M059J (cell line): ENCODE data around the gene MAML3. TPM values are rescaled to one million over a fixed set of nuclear protein-coding genes. Genes with fewer than 3 reads are reported as not detected.

Experiments
- DNase-seq: peaks from one replicate; pipeline ENCODE4 v3.0.0-alpha.2; 2012; ENCODE audit warnings: low read depth
- total RNA-seq: library from RNA; depleted of rRNA; stranded (reverse); fragments of >200 nt; shearing (Covaris generic); gene quantifications from 2 replicates; pipeline ENCODE4 v1.2.3, GENCODE V29; 2014

The MAML3 gene
- total RNA-seq, 1 experiment from 2014 or later, result 1.6 TPM

GRCh38 chr4:140099983-140100382 lies 54.0 kb downstream of the MAML3 start:
- DNase-seq, result peak; percentile 43

- DNase-seq, result peak; percentile 73
These were observed 55.4 kb downstream of the MAML3 start for GRCh38 chr4:140098455-140099160.

- DNase-seq, result no peak
These were observed 56.4 kb downstream of the MAML3 start for GRCh38 chr4:140097572-140097971.

GRCh38 chr4:140096921-140097320 lies 57.1 kb downstream of the MAML3 start:
- DNase-seq, result no peak

- DNase-seq, result no peak
These were observed 57.5 kb downstream of the MAML3 start for GRCh38 chr4:140096483-140096861.

- peak; percentile 96 for DNase-seq
These were observed 58.1 kb downstream of the MAML3 start for GRCh38 chr4:140095694-140096482.

- DNase-seq, result peak; percentile 85
These were observed 59.3 kb downstream of the MAML3 start for GRCh38 chr4:140094438-140095420.

- DNase-seq, result peak; percentile 63
These were observed 61.7 kb downstream of the MAML3 start for GRCh38 chr4:140092094-140092851.

- DNase-seq, result peak; percentile 30
These were observed 62.7 kb downstream of the MAML3 start for GRCh38 chr4:140091305-140091704.

- DNase-seq, result peak; percentile 88
These were observed 63.7 kb downstream of the MAML3 start for GRCh38 chr4:140090215-140090731.

- no peak for DNase-seq
These were observed 64.8 kb downstream of the MAML3 start for GRCh38 chr4:140089216-140089615.

GRCh38 chr4:140088323-140088967 lies 65.5 kb downstream of the MAML3 start:
- no peak for DNase-seq

GRCh38 chr4:140085881-140086280 lies 68.1 kb downstream of the MAML3 start:
- no peak for DNase-seq

- DNase-seq, result peak; percentile 70
These were observed 68.8 kb downstream of the MAML3 start for GRCh38 chr4:140085062-140085622.

- no peak for DNase-seq
These were observed 69.6 kb downstream of the MAML3 start for GRCh38 chr4:140084385-140084784.

GRCh38 chr4:140082391-140082755 lies 71.6 kb downstream of the MAML3 start:
- no peak for DNase-seq

GRCh38 chr4:140081641-140082390 lies 72.2 kb downstream of the MAML3 start:
- DNase-seq, result no peak

- no peak for DNase-seq
These were observed 73.1 kb downstream of the MAML3 start for GRCh38 chr4:140080883-140081282.

- no peak for DNase-seq
These were observed 75.6 kb downstream of the MAML3 start for GRCh38 chr4:140078366-140078765.
